NCI-H748 treated with DMSO at 0.1 percent for 48 hours (cell line): ENCODE measurements around the gene PRICKLE4.
"Not testable (repeated sequence)": the region's sequence is repeated elsewhere in the genome, so short reads cannot be mapped to it uniquely, and the experiment has no call there.

ENCODE experiments used
- DNase-seq: peaks from one replicate; lab custom pipeline; 2025; lab: John Stamatoyannopoulos, UW

Gene PRICKLE4

GRCh38 chr6:41798901-41799558, 18.4 kb downstream of the PRICKLE4 start:
- DNase-seq = no peak

GRCh38 chr6:41799559-41799911, 19.0 kb downstream of the PRICKLE4 start:
- DNase-seq = no peak

- no peak for DNase-seq
Observed at GRCh38 chr6:41801380-41801779, 20.8 kb downstream of the PRICKLE4 start.

- DNase-seq = no peak
Observed at GRCh38 chr6:41805830-41806774, 25.5 kb downstream of the PRICKLE4 start.

- no peak for DNase-seq
Observed at GRCh38 chr6:41811095-41811494, 30.5 kb downstream of the PRICKLE4 start.

GRCh38 chr6:41811946-41812345, 31.4 kb downstream of the PRICKLE4 start:
- DNase-seq = not testable (repeated sequence)

GRCh38 chr6:41813469-41813868, 32.9 kb downstream of the PRICKLE4 start:
- no peak for DNase-seq

- DNase-seq = no peak
Observed at GRCh38 chr6:41813956-41814355, 33.4 kb downstream of the PRICKLE4 start.

- no peak for DNase-seq
Observed at GRCh38 chr6:41814629-41815028, 34.0 kb downstream of the PRICKLE4 start.

GRCh38 chr6:41815587-41815986, 35.0 kb downstream of the PRICKLE4 start:
- no peak for DNase-seq

GRCh38 chr6:41818271-41819054, 37.9 kb downstream of the PRICKLE4 start:
- no peak for DNase-seq

GRCh38 chr6:41821266-41821665, 40.7 kb downstream of the PRICKLE4 start:
- DNase-seq = no peak

GRCh38 chr6:41822021-41822420, 41.4 kb downstream of the PRICKLE4 start:
- no peak for DNase-seq

GRCh38 chr6:41823178-41823577, 42.6 kb downstream of the PRICKLE4 start:
- no peak for DNase-seq

- no peak for DNase-seq
Observed at GRCh38 chr6:41824571-41825569, 44.3 kb downstream of the PRICKLE4 start.

- no peak for DNase-seq
Observed at GRCh38 chr6:41826343-41827022, 45.9 kb downstream of the PRICKLE4 start.

GRCh38 chr6:41832263-41832662, 51.7 kb downstream of the PRICKLE4 start:
- DNase-seq = no peak

GRCh38 chr6:41836022-41836659, 55.6 kb downstream of the PRICKLE4 start:
- no peak for DNase-seq

- DNase-seq = no peak
Observed at GRCh38 chr6:41836660-41837052, 56.1 kb downstream of the PRICKLE4 start.
